ENCODE data around the gene ZNF827. TPM values are rescaled to one million over a fixed set of nuclear protein-coding genes. Genes with fewer than 3 reads are reported as not detected.

The ZNF827 gene
- total and polyA plus RNA-seq, 2 of the 8 experiments (the other 6 are each of a cell fraction or from before 2014, with no cell fraction given) = 25.3 to 26.2 TPM

DNA sequence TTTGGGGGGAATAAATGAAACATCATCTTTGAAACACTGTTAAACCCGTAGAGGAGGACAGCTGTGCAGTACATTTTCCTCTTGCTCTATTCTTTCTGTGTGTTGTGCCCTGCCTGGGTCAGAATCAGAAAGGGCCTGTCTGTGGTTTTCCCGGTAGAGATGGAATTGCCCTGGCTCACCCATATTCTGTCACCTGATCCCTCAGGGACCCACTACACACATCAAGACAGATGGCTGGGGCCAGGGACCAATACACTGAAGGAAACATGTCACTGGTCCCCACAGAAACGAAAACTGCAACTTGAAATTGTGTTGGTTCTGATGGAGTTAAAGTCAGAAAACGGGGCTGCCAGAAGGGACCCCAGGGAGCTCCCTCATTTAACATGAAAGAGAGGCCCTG, 114.9 kb downstream of the ZNF827 start:
- Histone ChIP-seq H3K56ac (replicated peaks; ENCODE audit: insufficient read length, low read depth, low read length) (no peak overlapping the region), H3K14ac (ENCODE audit: insufficient read length) (no peak overlapping the region), H2AK5ac (ENCODE audit: low read depth, low read length) (peak overlapping the region; percentile 25; the same call in 1 of the 2 replicates), H4K20me1 (replicated peaks in 1 of 2; ENCODE audit: control insufficient read depth in 1 of 2, insufficient read depth in 2 of 2, low read length in 2 of 2) (no peaks in the 10 kb centered on the region), H3K9me3 (ENCODE audit: insufficient read depth in 2 of 2, low read depth in 1 of 2, low read length in 1 of 2) (no peaks in the 10 kb centered on the region), H2AFZ (ENCODE audit: low read length) (no peak overlapping the region), H3K4me3 (ENCODE audit: extremely low read depth in 1 of 4, insufficient read depth in 2 of 4, low read depth in 3 of 4, low read length in 4 of 4) (no peak overlapping the region), H3K4me2 (ENCODE audit: insufficient read depth in 1 of 2, low read depth in 2 of 2, low read length in 2 of 2) (no peak overlapping the region), H2BK12ac (ENCODE audit: low read depth, low read length) (no peak overlapping the region), H3K9ac (replicated peaks in 1 of 4; ENCODE audit: extremely low read depth in 1 of 4, low read depth in 3 of 4, low read length in 3 of 4) (no peak overlapping the region), H4K5ac (ENCODE audit: insufficient read length, low read depth, low read length) (no peak overlapping the region), H3K23me2 (ENCODE audit: low read depth, low read length) (no peaks in the 10 kb centered on the region), H2BK15ac (ENCODE audit: low read length) (no peak overlapping the region), H3K4me1 (replicated peaks in 1 of 4; ENCODE audit: control insufficient read depth in 3 of 4, insufficient read depth in 4 of 4, low read length in 3 of 4) (peaks cover 0 to 15% (median 10%) of the 10 kb centered on the region in 4 experiments; a peak in 5 of 7 replicates), H4K91ac (replicated peaks; ENCODE audit: insufficient read length, low read length) (peak overlapping the region; percentile 57), H2BK20ac (ENCODE audit: low read length) (no peak overlapping the region), H3K27me3 (replicated peaks in 1 of 4; ENCODE audit: control insufficient read depth in 3 of 4, extremely low read depth in 1 of 4, insufficient read depth in 3 of 4, low read length in 3 of 4) (no peaks in the 10 kb centered on the region), H3K23ac (ENCODE audit: insufficient read length) (no peak overlapping the region), H3K36me3 (ENCODE audit: control insufficient read depth in 2 of 4, insufficient read depth in 4 of 4, low read length in 3 of 4) (peaks cover 0 to 11% (median 0%) of the 10 kb centered on the region in 4 experiments; a peak in 2 of 8 replicates), H2BK120ac (replicated peaks; ENCODE audit: low read depth, low read length) (no peak overlapping the region), H4K8ac (ENCODE audit: extremely low read depth, insufficient read depth, low read length) (no peak overlapping the region), H3K4ac (replicated peaks; ENCODE audit: insufficient read length, low read depth, low read length) (no peak overlapping the region), H3K18ac (ENCODE audit: extremely low read depth, low read length) (no peak overlapping the region; the same call in 1 of the 2 replicates), H3K79me2 (ENCODE audit: control insufficient read depth in 1 of 2, insufficient read depth in 2 of 2, low read length in 2 of 2) (no peaks in the 10 kb centered on the region), H2BK5ac (ENCODE audit: low read depth, low read length) (no peak overlapping the region), H3K79me1 (ENCODE audit: low read depth, low read length) (no peaks in the 10 kb centered on the region), H3K27ac (ENCODE audit: low read depth, low read length) (no peak overlapping the region)
- WGBS, 2 experiments (ENCODE audit: extremely low coverage in 1 of 2, insufficient coverage in 1 of 2, insufficient read length in 1 of 2, insufficient replicate concordance in 2 of 2, low coverage in 1 of 2, low lambda C conversion rate in 2 of 2, missing lambda C conversion rate in 1 of 2) = 84% methylated on average over 4 of the region's 4 CpGs; no CpG with 5 or more reads in 1 of the 2 experiments
- POLR2A ChIA-PET (ENCODE audit: partially characterized antibody) = interaction anchor here (1.2 kb wide), 1 partner anchor 51 kb away, joined by 3 read pairs; no protein-coding TSS in a partner anchor
- no peak for FAIRE-seq
- CTCF ChIA-PET (ENCODE audit: partially characterized antibody) = interaction anchor here (1.0 kb wide), 1 partner anchor 37 kb away, joined by 3 read pairs; no protein-coding TSS in a partner anchor
- no peak for DNase-seq (ENCODE audit: low read depth in 1 of 2, low spot score in 2 of 2)
- TF ChIP-seq SIRT6 (IDR thresholded peaks at IDR 0.05; ENCODE audit: low read length) = no peak
- TF ChIP-seq SRF (IDR thresholded peaks at IDR 0.05; ENCODE audit: low read depth, low read length) = no peak
- no peak for TF ChIP-seq POU5F1 (IDR thresholded peaks at IDR 0.05; ENCODE audit: low read depth, low read length)
- no peak for TF ChIP-seq PHF8 (conservative IDR thresholded peaks at IDR 0.05; ENCODE audit: low read depth, low read length)
- no peak for TF ChIP-seq RAD21 (IDR thresholded peaks at IDR 0.05 in 1 of 2, conservative IDR thresholded peaks at IDR 0.05 in 1 of 2; ENCODE audit: low read depth in 2 of 2, low read length in 2 of 2)
- no peak for TF ChIP-seq CTCF (IDR thresholded peaks at IDR 0.05; ENCODE audit: control extremely low read depth in 1 of 3, insufficient read depth in 1 of 3, low read depth in 1 of 3, low read length in 3 of 3)
- no peak for TF ChIP-seq SAP30 (IDR thresholded peaks at IDR 0.05; ENCODE audit: insufficient read depth, insufficient replicate concordance, low read length)
- TF ChIP-seq SIN3A (conservative IDR thresholded peaks at IDR 0.05 in 1 of 2, IDR thresholded peaks at IDR 0.05 in 1 of 2; ENCODE audit: low read depth in 1 of 2, low read length in 2 of 2) = no peak
- no peak for TF ChIP-seq KDM1A (IDR thresholded peaks at IDR 0.05; ENCODE audit: borderline replicate concordance, low read length)
- TF ChIP-seq POLR2A (IDR thresholded peaks at IDR 0.05; ENCODE audit: control extremely low read depth in 1 of 2, low read depth in 2 of 2, low read length in 2 of 2) = no peak
- TF ChIP-seq KDM4A (IDR thresholded peaks at IDR 0.05; ENCODE audit: low read depth, low read length, severe bottlenecking) = no peak

Data from H1 (cell line).